ENCODE measurements around the gene INF2. TPM values are rescaled to one million over a fixed set of nuclear protein-coding genes. Genes with fewer than 3 reads are reported as not detected.

Gene INF2
- polyA plus RNA-seq, 1 donor from 2014 or later = 10.8 TPM

- H3K27me3 Mint-ChIP-seq = no peaks in the 10 kb centered on the region
- H3K4me1 Mint-ChIP-seq = peaks cover 2 to 5% (median 4%) of the 10 kb centered on the region in 3 donors
- H3K4me3 Mint-ChIP-seq = no peak overlapping the region
- no peak overlapping the region for H3K27ac Mint-ChIP-seq
- no peaks in the 10 kb centered on the region for H3K36me3 Mint-ChIP-seq
- no peaks in the 10 kb centered on the region for H3K9me3 Mint-ChIP-seq
Measured at GRCh38 chr14:104706733-104707607, 17.6 kb downstream of the INF2 start.

GRCh38 chr14:104707608-104708595 lies 18.5 kb downstream of the INF2 start:
- Mint-ChIP-seq H3K27me3 (no peaks in the 10 kb centered on the region), H3K4me3 (peak overlapping the region in 1 of 4 donors; percentile 6), H3K27ac (peak overlapping the region in 2 of 3 donors; percentile 14 to 54), H3K36me3 (no peaks in the 10 kb centered on the region), H3K9me3 (no peaks in the 10 kb centered on the region), H3K4me1 (peaks cover 2 to 5% (median 4%) of the 10 kb centered on the region in 3 donors)

- H3K36me3 Mint-ChIP-seq = no peaks in the 10 kb centered on the region
- no peaks in the 10 kb centered on the region for H3K27me3 Mint-ChIP-seq
- H3K27ac Mint-ChIP-seq = peak overlapping the region in 2 of 3 donors; percentile 14 to 54
- H3K4me1 Mint-ChIP-seq = peaks cover 2 to 5% (median 4%) of the 10 kb centered on the region in 3 donors
- H3K9me3 Mint-ChIP-seq = no peaks in the 10 kb centered on the region
- H3K4me3 Mint-ChIP-seq = peak overlapping the region in 1 of 4 donors; percentile 6
Measured at GRCh38 chr14:104708606-104709268, 19.3 kb downstream of the INF2 start.

- H3K36me3 Mint-ChIP-seq = no peaks in the 10 kb centered on the region
- H3K4me3 Mint-ChIP-seq = no peak overlapping the region
- no peaks in the 10 kb centered on the region for H3K9me3 Mint-ChIP-seq
- no peaks in the 10 kb centered on the region for H3K27me3 Mint-ChIP-seq
- no peak overlapping the region for H3K27ac Mint-ChIP-seq
- H3K4me1 Mint-ChIP-seq = peaks cover 2 to 5% (median 2%) of the 10 kb centered on the region in 3 donors
Measured at GRCh38 chr14:104709387-104710039, 20.1 kb downstream of the INF2 start.

GRCh38 chr14:104710071-104710735 lies 20.8 kb downstream of the INF2 start:
- H3K4me3 Mint-ChIP-seq = no peak overlapping the region
- no peaks in the 10 kb centered on the region for H3K27me3 Mint-ChIP-seq
- H3K4me1 Mint-ChIP-seq = peaks cover 2 to 5% (median 2%) of the 10 kb centered on the region in 3 donors
- H3K36me3 Mint-ChIP-seq = no peaks in the 10 kb centered on the region
- no peaks in the 10 kb centered on the region for H3K9me3 Mint-ChIP-seq
- H3K27ac Mint-ChIP-seq = peak overlapping the region in 1 of 3 donors; percentile 59

- Mint-ChIP-seq H3K36me3 (no peaks in the 10 kb centered on the region), H3K4me1 (peaks cover 2 to 5% (median 5%) of the 10 kb centered on the region in 3 donors), H3K27ac (no peak overlapping the region), H3K9me3 (no peaks in the 10 kb centered on the region), H3K27me3 (no peaks in the 10 kb centered on the region), H3K4me3 (no peak overlapping the region)
Measured at GRCh38 chr14:104712881-104713734, 23.7 kb downstream of the INF2 start.

GRCh38 chr14:104714066-104714465 lies 24.6 kb downstream of the INF2 start:
- Mint-ChIP-seq H3K4me3 (no peak overlapping the region), H3K9me3 (no peaks in the 10 kb centered on the region), H3K36me3 (no peaks in the 10 kb centered on the region), H3K27me3 (no peaks in the 10 kb centered on the region), H3K27ac (no peak overlapping the region), H3K4me1 (peaks cover 0 to 3% (median 0%) of the 10 kb centered on the region in 3 donors)

- Mint-ChIP-seq H3K27ac (no peak overlapping the region), H3K4me3 (no peak overlapping the region), H3K9me3 (no peaks in the 10 kb centered on the region), H3K4me1 (peaks cover 0 to 3% (median 0%) of the 10 kb centered on the region in 3 donors), H3K36me3 (no peaks in the 10 kb centered on the region), H3K27me3 (no peaks in the 10 kb centered on the region)
Measured at GRCh38 chr14:104714681-104715080, 25.3 kb downstream of the INF2 start.

GRCh38 chr14:104715416-104715815 lies 26.0 kb downstream of the INF2 start:
- Mint-ChIP-seq H3K27me3 (no peaks in the 10 kb centered on the region), H3K4me3 (no peak overlapping the region), H3K36me3 (no peaks in the 10 kb centered on the region), H3K9me3 (no peaks in the 10 kb centered on the region), H3K27ac (peak overlapping the region in 1 of 3 donors; percentile 80), H3K4me1 (peaks cover 0 to 3% (median 0%) of the 10 kb centered on the region in 3 donors)

- Mint-ChIP-seq H3K27me3 (no peaks in the 10 kb centered on the region), H3K27ac (peak overlapping the region in 1 of 3 donors; percentile 80), H3K36me3 (no peaks in the 10 kb centered on the region), H3K9me3 (no peaks in the 10 kb centered on the region), H3K4me3 (no peak overlapping the region), H3K4me1 (peaks cover 0 to 3% (median 0%) of the 10 kb centered on the region in 3 donors)
Measured at GRCh38 chr14:104715871-104716270, 26.5 kb downstream of the INF2 start.

- H3K9me3 Mint-ChIP-seq = no peaks in the 10 kb centered on the region
- no peaks in the 10 kb centered on the region for H3K36me3 Mint-ChIP-seq
- H3K4me3 Mint-ChIP-seq = no peak overlapping the region
- H3K27me3 Mint-ChIP-seq = no peaks in the 10 kb centered on the region
- no peak overlapping the region for H3K27ac Mint-ChIP-seq
- H3K4me1 Mint-ChIP-seq = peaks cover 0 to 3% (median 0%) of the 10 kb centered on the region in 3 donors
Measured at GRCh38 chr14:104717137-104717536, 27.7 kb downstream of the INF2 start.

- Mint-ChIP-seq H3K9me3 (no peaks in the 10 kb centered on the region), H3K36me3 (no peaks in the 10 kb centered on the region), H3K4me3 (peak overlapping the region in 1 of 4 donors; percentile 31), H3K4me1 (peaks cover 0 to 3% (median 0%) of the 10 kb centered on the region in 3 donors), H3K27ac (no peak overlapping the region), H3K27me3 (no peaks in the 10 kb centered on the region)
Measured at GRCh38 chr14:104717646-104718045, 28.2 kb downstream of the INF2 start.

GRCh38 chr14:104718147-104718546 lies 28.7 kb downstream of the INF2 start:
- Mint-ChIP-seq H3K36me3 (no peaks in the 10 kb centered on the region), H3K4me1 (peaks cover 0 to 3% (median 0%) of the 10 kb centered on the region in 3 donors), H3K27ac (no peak overlapping the region), H3K4me3 (peak overlapping the region in 1 of 4 donors; percentile 31), H3K9me3 (no peaks in the 10 kb centered on the region), H3K27me3 (no peaks in the 10 kb centered on the region)
